ENCODE results near the gene TMEM33. TPM values are rescaled to one million over a fixed set of nuclear protein-coding genes. Genes with fewer than 3 reads are reported as not detected.

The TMEM33 gene
- total and polyA plus RNA-seq, 4 donors: 20.8 to 49.0 (median 31.7) TPM

GRCh38 chr4:41981456-41981855 lies 46.2 kb downstream of the TMEM33 start, which contains the start of gene DCAF4L1:
Gene DCAF4L1 (plus strand): TSS chr4:41981756. CDS start chr4:41981793, 37 bp downstream.
- Histone ChIP-seq H3K4me1 (ENCODE audit: control insufficient read depth in 4 of 4, insufficient read depth in 4 of 4, low read length in 3 of 4) (peaks cover 2 to 12% (median 6%) of the 10 kb centered on the region in 4 donors), H3K36me3 (ENCODE audit: control insufficient read depth in 4 of 4, insufficient read depth in 3 of 4, low read depth in 1 of 4, low read length in 3 of 4) (no peaks in the 10 kb centered on the region), H3K4me3 (ENCODE audit: low read depth in 1 of 3, low read length in 3 of 3) (no peak within 1 kb of the TSS), H3K9ac (ENCODE audit: low read depth in 1 of 2, low read length in 2 of 2) (no peak within 1 kb of the TSS), H3K27me3 (ENCODE audit: control insufficient read depth in 4 of 4, insufficient read depth in 4 of 4, low read length in 3 of 4) (no peaks in the 10 kb centered on the region), H3K9me3 (ENCODE audit: control insufficient read depth in 4 of 4, low read length in 3 of 4) (no peaks in the 10 kb centered on the region), H3K27ac (ENCODE audit: low read depth in 1 of 2, low read length in 2 of 2) (no peak within 1 kb of the TSS)
- TF ChIP-seq HNF4G (IDR thresholded peaks at IDR 0.05) (no peak), FOXA1 (IDR thresholded peaks at IDR 0.05) (no peak), TAF1 (conservative IDR thresholded peaks at IDR 0.05) (no peak), GABPA (IDR thresholded peaks at IDR 0.05 in 1 of 2, conservative IDR thresholded peaks at IDR 0.05 in 1 of 2) (no peak), NR2F2 (IDR thresholded peaks at IDR 0.05) (no peak)
- DNase-seq (ENCODE audit: low spot score): no peak
- 80% methylated on average over 12 of the region's 12 CpGs for WGBS

DNA sequence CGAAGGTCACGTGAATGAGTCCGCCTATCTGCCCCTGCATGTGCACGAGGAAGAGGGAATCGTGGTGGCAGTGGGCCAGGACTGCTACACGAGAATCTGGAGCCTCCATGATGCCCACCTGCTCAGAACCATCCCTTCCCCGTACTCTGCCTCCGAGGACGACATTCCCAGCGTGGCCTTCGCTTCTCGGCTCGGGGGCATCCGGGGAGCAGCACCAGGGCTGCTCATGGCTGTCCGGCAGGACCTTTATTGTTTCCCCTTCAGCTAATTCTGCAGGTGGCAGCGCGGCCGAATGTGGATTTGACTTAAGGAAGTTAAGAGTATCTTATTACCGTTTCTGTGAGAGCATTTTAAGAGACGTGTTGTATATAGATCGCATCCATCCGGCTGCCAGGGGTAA lies 47.5 kb downstream of the TMEM33 start:
- no peak for DNase-seq (ENCODE audit: low spot score)
- H3K36me3 ChIP-seq (ENCODE audit: control insufficient read depth in 4 of 4, insufficient read depth in 3 of 4, low read depth in 1 of 4, low read length in 3 of 4): no peaks in the 10 kb centered on the region
- TF ChIP-seq RXRA (IDR thresholded peaks at IDR 0.05) (no peak), HNF4A (conservative IDR thresholded peaks at IDR 0.05) (no peak), NR2F2 (IDR thresholded peaks at IDR 0.05) (no peak), TAF1 (conservative IDR thresholded peaks at IDR 0.05) (no peak), EGR1 (IDR thresholded peaks at IDR 0.05; ENCODE audit: low read depth in 2 of 2) (no peak), GABPA (IDR thresholded peaks at IDR 0.05 in 1 of 2, conservative IDR thresholded peaks at IDR 0.05 in 1 of 2) (no peak), ATF3 (IDR thresholded peaks at IDR 0.05) (no peak), SP1 (IDR thresholded peaks at IDR 0.05) (no peak), YY1 (IDR thresholded peaks at IDR 0.05) (no peak), FOXA2 (IDR thresholded peaks at IDR 0.05) (no peak), HNF4G (IDR thresholded peaks at IDR 0.05) (no peak), FOXA1 (IDR thresholded peaks at IDR 0.05) (no peak), JUND (IDR thresholded peaks at IDR 0.05) (no peak), RAD21 (IDR thresholded peaks at IDR 0.05) (no peak)
- TF ChIP-seq, protein P1, sequence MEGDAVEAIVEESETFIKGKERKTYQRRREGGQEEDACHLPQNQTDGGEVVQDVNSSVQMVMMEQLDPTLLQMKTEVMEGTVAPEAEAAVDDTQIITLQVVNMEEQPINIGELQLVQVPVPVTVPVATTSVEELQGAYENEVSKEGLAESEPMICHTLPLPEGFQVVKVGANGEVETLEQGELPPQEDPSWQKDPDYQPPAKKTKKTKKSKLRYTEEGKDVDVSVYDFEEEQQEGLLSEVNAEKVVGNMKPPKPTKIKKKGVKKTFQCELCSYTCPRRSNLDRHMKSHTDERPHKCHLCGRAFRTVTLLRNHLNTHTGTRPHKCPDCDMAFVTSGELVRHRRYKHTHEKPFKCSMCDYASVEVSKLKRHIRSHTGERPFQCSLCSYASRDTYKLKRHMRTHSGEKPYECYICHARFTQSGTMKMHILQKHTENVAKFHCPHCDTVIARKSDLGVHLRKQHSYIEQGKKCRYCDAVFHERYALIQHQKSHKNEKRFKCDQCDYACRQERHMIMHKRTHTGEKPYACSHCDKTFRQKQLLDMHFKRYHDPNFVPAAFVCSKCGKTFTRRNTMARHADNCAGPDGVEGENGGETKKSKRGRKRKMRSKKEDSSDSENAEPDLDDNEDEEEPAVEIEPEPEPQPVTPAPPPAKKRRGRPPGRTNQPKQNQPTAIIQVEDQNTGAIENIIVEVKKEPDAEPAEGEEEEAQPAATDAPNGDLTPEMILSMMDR (IDR thresholded peaks at IDR 0.05; ENCODE audit: low read depth, low read length, missing input control): no peak
- TF ChIP-seq, protein P2, sequence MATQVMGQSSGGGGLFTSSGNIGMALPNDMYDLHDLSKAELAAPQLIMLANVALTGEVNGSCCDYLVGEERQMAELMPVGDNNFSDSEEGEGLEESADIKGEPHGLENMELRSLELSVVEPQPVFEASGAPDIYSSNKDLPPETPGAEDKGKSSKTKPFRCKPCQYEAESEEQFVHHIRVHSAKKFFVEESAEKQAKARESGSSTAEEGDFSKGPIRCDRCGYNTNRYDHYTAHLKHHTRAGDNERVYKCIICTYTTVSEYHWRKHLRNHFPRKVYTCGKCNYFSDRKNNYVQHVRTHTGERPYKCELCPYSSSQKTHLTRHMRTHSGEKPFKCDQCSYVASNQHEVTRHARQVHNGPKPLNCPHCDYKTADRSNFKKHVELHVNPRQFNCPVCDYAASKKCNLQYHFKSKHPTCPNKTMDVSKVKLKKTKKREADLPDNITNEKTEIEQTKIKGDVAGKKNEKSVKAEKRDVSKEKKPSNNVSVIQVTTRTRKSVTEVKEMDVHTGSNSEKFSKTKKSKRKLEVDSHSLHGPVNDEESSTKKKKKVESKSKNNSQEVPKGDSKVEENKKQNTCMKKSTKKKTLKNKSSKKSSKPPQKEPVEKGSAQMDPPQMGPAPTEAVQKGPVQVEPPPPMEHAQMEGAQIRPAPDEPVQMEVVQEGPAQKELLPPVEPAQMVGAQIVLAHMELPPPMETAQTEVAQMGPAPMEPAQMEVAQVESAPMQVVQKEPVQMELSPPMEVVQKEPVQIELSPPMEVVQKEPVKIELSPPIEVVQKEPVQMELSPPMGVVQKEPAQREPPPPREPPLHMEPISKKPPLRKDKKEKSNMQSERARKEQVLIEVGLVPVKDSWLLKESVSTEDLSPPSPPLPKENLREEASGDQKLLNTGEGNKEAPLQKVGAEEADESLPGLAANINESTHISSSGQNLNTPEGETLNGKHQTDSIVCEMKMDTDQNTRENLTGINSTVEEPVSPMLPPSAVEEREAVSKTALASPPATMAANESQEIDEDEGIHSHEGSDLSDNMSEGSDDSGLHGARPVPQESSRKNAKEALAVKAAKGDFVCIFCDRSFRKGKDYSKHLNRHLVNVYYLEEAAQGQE (IDR thresholded peaks at IDR 0.05): no peak
- TF ChIP-seq, protein P3, sequence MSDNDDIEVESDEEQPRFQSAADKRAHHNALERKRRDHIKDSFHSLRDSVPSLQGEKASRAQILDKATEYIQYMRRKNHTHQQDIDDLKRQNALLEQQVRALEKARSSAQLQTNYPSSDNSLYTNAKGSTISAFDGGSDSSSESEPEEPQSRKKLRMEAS (IDR thresholded peaks at IDR 0.05): no peak
- H3K9me3 ChIP-seq (ENCODE audit: control insufficient read depth in 4 of 4, low read length in 3 of 4): no peaks in the 10 kb centered on the region
- peaks cover 0 to under 1% (median 0%) of the 10 kb centered on the region in 4 donors for H3K4me1 ChIP-seq (ENCODE audit: control insufficient read depth in 4 of 4, insufficient read depth in 4 of 4, low read length in 3 of 4)
- no peak overlapping the region for H3K27ac ChIP-seq (ENCODE audit: low read depth in 1 of 2, low read length in 2 of 2)
- WGBS: 94% methylated on average over 22 of the region's 22 CpGs
- H3K4me3 ChIP-seq (ENCODE audit: low read depth in 1 of 3, low read length in 3 of 3): no peak overlapping the region
- no peaks in the 10 kb centered on the region for H3K27me3 ChIP-seq (ENCODE audit: control insufficient read depth in 4 of 4, insufficient read depth in 4 of 4, low read length in 3 of 4)
- no peak overlapping the region for H3K9ac ChIP-seq (ENCODE audit: low read depth in 1 of 2, low read length in 2 of 2)
